GM19238 (cell line): Measurements from ENCODE around the gene TNRC18.

ENCODE experiments used
- DNase-seq: peaks from one replicate; pipeline ENCODE4 v3.0.0; 2011; ENCODE audit warnings: low spot score; ENCODE audit not compliant: insufficient read length

TNRC18 gene

DNA sequence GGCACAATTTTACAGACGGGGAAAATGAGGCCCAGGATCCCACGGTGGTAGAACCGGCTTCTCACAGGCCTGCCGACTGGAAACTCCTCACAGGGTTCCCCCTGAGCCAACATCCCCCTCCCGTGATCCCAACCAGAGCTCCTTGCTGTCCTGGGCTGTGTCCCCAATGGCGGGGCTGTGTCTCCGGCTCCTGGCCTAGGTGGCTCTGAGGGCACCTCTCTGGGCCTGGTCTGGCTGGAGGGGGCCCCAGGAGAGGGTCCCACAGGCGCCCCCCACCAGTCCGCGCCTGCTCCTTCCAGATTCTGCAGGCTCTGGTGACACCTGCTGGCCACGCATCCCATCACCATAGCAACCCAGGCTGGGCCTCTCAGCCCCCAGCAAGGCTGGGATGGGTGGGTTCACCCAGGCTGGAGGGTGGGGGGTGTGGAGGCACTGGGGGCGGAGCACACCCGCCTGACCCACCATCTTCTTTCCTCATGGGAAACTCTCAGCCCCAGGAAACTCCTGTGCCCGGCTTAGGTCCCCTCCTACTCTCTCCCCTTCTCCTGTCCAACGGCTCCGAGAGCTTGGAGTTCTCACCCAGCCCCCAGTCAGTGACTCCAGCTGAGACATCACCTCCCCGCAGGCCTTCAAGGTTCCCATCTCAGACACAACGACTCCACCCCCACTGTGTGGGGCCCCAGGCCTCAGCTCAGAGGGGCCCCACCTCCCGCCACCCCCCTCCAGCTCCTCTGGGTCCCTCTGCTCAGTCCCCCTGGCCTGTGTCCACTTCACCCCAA is 27.1 kb upstream of the TNRC18 start:
- no peak for DNase-seq

DNA sequence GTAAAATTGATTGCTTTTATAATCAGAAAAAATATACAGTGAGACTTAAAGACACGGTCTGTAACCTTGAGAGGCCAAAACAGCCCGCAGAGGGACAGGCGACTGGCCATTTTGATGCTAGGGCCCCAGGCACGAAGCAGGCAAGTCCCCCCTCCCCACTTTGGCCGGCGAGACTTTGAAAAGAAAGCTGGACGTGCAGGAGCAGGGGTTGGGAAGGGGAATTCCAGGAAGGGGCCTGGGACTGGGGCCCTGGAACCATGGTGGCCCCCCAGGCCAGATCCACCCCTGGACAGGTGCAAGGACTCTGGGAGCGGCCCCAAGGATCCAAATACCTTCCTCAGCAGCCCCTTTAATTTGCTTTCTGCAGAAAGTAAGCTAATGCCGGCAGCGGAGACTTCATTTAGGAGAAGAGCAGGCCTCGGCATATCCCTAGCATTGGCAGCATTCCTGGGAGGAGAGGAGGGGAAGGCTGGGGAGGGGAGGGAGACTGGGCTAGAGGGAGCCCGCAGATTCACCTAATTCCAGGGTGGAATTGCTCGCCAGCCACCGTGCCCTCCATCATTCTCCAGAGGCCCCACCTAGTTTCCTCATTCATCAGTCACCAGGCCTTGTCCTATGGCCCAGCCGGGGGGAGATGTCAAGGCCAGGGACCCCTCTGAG is 24.9 kb upstream of the TNRC18 start:
- DNase-seq, result no peak

DNA sequence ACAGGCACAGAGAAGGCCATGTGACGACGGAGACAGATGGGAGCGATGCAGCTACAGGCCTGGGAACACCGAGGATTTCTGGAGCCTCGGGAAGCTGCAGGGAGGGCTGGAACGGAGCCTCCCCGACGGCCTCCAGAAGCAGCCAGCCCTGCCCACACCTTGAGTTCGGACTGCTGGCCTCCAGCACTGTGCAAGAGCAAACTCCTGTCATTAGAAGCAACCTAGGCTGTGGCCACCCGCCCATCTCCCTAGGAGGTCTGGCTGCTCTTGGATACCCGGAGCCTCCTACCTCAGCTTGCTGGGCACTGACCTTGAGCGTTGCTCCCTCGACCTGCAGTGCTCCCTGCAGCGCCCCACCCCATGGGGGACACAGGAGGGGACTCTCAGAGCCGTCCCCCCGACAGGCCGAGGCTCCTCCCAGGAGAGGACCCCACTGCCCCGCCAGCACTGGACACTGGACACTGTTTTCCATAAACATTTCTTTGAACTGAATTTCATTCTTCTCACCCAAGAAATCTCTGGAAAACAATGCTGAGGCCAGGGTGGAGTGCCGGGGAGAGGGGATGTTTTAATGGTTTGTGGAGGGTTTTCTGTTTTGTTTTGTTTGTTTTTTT is 22.5 kb upstream of the TNRC18 start:
- no peak for DNase-seq

- no peak for DNase-seq
Observed at GRCh38 chr7:5443678-5444077, 20.0 kb upstream of the TNRC18 start.

DNA sequence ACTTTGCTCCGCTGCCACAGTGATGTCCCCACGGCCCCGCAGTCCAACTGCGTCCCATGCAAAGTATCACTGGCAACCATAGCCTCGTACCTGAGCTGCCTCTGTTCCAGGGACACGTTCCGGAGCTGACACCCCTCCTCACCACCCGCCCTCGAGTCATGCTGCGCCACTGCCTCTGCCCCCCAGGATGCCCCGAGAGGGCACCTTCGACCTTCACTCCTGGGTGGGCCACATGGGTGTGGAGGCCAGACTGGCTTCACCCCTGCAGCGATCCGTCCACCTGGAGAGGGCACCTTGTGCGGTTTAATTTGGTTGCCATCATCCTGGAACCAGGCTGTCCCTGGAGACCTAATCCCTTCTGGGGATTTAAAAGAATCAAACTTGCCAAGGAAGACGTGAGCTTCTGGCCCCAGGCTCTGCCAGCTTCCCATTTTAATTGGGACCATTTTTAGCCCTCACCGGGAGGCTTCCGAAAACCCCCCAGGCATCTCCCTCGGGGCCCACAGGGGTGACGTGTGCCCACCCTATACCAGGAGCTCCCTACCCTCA is 19.2 kb upstream of the TNRC18 start:
- DNase-seq, result no peak

DNA sequence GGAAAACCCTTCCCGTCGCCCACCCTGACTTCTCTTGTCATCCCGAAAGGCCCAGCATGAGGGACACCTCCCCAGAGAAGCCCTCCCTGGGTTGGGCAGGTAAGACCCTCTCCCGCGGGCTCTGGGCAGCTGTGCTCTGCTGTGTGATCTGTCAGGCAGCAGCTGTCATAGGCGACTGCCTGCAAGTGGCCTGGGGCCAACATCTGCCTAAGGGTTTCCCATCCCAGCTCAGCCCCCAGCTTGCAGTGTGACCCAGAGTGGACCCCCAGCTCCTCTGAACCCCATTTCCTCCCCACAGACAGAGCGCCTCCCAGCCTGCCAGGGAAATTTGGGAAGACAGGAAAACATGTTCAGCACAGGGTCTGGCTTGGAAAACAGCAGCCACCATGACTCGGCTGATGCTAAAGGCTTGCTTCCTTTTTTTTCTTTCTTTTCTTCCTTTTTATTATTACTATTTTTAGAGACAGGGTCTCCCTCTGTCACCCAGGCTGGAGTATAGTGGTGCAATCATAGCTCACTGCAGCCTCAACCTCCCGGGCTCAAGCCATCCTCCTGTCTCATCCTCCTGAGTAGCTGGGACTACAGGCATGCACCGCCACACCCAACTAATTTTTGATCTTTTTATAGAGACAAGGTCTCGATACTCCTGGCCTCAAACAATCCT is 18.3 kb upstream of the TNRC18 start:
- DNase-seq, result no peak

DNA sequence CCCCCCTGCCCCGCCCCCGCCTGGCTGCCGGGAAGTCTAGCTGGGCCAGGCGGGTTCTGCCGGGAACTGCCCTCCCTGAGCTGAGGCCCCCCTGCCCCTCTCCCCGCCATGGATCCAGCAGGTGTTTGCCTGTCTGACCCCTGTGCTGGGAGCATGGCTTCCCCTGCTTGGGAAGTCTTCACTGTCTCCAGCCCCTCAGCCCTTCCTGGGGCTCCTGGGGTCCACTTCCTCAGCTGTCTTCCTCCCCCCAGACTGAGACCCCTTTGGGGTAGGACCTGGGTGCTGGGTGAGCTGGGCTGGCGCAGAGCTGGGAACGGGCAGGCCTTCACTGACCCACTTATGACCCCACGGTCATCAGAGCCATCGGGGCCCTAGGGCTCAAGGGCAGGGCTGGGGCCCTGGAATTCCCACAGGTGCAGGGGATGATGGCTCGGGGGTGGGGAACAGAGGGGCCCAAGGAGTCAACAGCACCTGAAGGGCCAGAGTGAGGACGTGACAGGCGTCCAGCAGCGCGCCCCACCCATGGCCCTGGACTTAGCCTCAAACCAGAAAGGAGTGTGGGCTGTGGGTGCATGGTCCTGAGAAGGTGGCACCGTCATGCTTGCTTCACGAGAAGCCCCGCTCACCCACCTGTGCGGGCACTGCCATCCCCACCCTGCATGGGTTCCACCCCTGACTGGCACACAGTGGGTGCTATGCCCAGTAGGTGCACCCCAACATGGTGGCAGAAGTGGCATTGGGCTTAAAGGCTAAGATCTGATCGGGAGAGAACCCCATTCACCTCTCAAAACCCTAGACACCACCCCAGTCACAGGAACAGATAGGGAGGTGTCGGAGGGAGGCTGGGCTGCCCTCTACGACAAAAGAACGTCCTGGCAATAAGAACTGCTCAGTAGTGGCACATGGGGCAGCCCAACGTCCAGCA is 16.2 kb upstream of the TNRC18 start:
- no peak for DNase-seq

- DNase-seq, result no peak
Observed at GRCh38 chr7:5439209-5439571, 15.6 kb upstream of the TNRC18 start.

GRCh38 chr7:5437987-5438386 is 14.4 kb upstream of the TNRC18 start:
- DNase-seq, result no peak

GRCh38 chr7:5437348-5437892 is 13.8 kb upstream of the TNRC18 start:
- no peak for DNase-seq

DNA sequence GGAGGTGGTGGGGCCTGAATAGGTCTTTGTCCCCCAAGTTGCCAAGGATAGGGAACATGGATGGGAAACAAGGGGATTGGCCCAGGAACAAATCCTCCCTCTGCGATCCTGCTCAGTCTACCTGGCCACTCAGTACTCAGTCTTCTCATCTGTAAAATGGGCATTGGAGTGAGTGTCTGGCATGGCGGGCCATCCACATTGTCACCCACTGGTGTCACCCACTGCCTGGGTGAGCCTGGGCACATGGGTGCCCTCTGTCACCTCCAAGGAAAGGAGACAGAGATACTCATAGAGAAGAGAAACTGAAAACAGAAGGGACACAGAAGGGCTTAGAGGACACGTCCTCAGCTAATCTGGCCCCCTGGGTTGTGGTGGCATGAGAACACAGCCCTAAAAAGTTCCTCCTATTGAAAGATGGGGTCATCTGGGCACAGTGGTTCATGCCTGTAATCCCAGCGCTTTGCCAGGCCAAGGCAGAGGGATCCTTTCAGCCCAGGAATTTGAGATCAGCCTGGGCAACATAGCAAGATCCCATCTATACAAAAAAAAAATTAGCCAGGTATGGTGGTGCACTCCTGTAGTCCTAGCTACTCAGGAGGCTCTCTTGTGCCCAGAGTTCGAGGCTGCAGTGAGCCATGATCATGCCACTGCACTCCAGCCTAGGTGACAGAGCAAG is 12.5 kb upstream of the TNRC18 start:
- no peak for DNase-seq

DNA sequence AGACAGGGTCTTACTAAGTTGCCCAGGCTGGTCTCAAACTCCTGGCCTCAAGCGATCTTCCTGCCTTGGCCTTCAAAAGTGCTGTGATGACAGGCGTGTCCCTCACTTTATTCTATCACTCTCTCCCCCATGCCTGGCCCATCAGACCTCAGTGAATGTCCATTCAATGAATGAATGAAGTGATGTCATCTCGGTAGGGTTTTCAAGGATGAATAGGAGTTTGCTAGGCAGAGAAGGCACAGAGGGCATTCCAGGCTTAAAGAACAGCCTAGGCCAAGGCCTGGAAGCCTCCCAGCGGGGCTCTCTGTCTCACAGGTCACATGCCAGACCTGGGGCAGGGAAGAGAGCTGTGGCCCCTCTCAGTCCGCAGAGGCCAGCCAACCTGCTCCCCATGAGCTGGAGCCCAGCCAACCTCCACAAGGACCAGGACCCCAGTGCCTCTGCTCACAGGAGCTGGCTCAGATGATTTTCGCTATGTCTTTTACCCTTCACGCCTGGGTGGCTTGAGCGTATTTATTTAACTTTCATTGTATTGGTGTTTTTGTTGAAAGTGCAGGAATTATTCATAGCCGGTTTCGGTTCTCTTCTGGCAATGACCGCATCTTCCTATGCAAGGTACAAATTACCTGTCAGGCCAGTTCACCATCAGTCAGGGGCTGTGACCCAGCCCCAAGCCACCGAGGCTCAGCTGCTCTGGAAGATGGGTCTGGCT is 11.8 kb upstream of the TNRC18 start:
- DNase-seq, result no peak

- DNase-seq, result no peak
Observed at GRCh38 chr7:5433181-5433580, 9.5 kb upstream of the TNRC18 start.

GRCh38 chr7:5432691-5433090 is 9.1 kb upstream of the TNRC18 start:
- DNase-seq, result no peak

GRCh38 chr7:5431560-5432015 is 8.0 kb upstream of the TNRC18 start:
- no peak for DNase-seq

GRCh38 chr7:5430612-5430947 is 6.9 kb upstream of the TNRC18 start:
- DNase-seq, result no peak

DNA sequence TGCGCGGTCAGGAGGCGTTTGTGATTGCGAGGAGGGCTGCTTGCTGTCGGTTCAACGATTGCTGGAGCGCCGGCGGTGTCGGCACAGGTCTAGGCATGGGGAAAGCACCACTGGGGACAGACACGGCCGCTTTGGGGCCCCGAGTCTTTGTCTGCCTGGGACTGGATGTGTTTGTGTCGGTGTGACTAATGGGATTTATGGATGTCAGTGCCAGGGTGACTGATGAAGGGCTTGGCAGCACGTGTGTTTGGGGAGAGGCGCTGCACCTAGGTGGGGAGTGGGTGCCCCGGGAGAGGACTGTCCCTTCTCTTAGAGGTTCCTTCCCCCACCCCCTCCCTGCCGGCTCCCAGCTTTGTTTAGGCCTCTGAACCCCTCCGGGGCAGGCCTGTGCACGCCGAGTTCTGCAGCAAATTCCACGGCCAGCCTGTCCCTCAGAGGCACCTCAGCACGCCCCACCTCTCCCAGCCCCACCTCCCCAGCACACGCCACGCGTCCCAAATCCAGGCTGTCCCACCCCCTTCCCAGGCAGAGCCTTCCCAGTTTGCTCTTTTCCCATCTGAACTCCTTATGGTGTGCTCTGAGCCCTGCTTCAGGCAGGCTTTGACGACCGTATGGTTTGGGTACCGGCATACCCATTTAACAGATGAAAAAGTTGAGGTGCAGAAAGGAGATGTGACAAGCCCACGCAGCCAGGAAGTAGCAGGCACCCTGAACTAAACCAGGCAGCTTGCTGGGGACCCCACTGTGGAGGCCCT is 6.4 kb upstream of the TNRC18 start:
- no peak for DNase-seq

DNA sequence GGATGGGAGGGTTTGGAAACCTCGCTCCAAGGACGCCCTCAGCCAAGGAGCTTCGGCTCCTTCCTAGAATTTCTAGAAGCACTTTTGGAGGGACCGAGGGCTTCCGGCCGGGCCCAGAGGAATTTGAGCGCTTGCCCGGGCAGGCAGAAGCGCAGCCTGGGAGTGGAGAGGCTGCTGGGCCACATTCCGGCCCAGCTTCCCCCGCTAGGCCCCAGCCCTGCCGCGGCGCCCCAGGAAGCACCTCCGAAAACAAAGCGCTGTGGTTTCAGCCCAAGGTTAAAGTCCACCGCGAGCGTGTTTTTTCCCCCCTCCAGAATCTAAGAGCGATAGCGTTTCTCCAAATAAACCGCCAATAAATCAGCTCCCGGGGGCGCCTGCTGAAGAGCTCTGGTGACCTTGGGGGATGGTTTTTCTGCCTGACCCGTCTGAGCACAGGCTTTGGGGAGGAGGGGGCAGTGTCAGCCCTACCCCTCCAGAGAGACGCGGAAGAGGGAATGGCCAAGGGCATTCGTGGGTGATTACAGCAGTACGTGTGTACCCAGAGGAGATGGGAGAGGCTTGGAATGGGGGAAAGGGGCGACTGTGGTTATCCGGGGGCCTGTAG is 5.7 kb upstream of the TNRC18 start:
- DNase-seq, result no peak
